GM19372 (cell line): ENCODE measurements around the gene STON1.
"Not testable (repeated sequence)": the region's sequence is repeated elsewhere in the genome, so short reads cannot be mapped to it uniquely, and the experiment has no call there.

Source experiments
- ATAC-seq: cut with Tn5 transposase; IDR thresholded peaks from one replicate; pipeline ENCODE4 v1.9.1; 2021; ENCODE audit warnings: mild to moderate bottlenecking, low read depth, moderate library complexity; ENCODE audit not compliant: unreplicated experiment

The STON1 gene

DNA sequence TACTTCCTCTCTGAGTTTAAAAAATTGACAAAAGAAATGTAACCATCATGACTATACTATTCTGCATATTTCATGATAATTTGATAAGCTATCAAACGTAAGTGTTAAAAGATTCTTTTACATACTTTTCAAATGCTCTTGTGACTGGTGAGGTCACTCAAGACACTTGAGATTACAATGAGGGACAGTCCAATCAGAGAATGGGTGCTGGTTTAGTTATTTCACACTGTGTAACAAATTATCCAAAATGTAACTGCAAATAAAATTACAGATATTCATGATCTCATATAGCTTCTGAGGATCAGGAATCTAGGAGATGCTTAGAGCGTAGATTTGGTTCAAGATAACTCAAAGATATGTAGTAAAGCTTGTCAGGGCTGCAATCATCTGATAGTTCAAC lies 83.3 kb downstream of the STON1 start:
- no peak for ATAC-seq

DNA sequence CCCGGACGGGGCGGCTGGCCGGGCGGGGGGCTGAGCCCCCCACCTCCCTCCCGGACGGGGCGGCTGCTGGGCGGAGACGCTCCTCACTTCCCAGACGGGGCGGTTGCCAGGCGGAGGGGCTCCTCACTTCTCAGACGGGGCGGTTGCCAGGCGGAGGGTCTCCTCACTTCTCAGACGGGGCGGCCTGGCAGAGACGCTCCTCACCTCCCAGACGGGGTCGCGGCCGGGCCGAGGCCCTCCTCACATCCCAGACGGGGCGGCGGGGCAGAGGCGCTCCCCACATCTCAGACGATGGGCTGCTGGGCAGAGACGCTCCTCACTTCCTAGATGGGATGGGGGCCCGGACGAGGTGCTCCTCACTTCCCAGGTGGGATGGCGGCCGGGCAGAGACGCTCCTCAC lies 84.6 kb downstream of the STON1 start:
- not testable (repeated sequence) for ATAC-seq

- no peak for ATAC-seq
These were observed 87.7 kb downstream of the STON1 start, which contains the start of gene GTF2A1L for GRCh38 chr2:48617618-48618017. Gene GTF2A1L, plus strand, starts transcription at chr2:48617856. Its CDS starts 19 bp downstream, at chr2:48617875.

GRCh38 chr2:48619526-48619925 lies 89.6 kb downstream of the STON1 start:
- no peak for ATAC-seq

- no peak for ATAC-seq
These were observed 90.7 kb downstream of the STON1 start for GRCh38 chr2:48620604-48621003.

- ATAC-seq = not testable (repeated sequence)
These were observed 92.7 kb downstream of the STON1 start for GRCh38 chr2:48622691-48623090.

GRCh38 chr2:48624696-48625095 lies 94.7 kb downstream of the STON1 start:
- no peak for ATAC-seq

GRCh38 chr2:48626047-48626446 lies 96.1 kb downstream of the STON1 start:
- ATAC-seq = no peak

DNA sequence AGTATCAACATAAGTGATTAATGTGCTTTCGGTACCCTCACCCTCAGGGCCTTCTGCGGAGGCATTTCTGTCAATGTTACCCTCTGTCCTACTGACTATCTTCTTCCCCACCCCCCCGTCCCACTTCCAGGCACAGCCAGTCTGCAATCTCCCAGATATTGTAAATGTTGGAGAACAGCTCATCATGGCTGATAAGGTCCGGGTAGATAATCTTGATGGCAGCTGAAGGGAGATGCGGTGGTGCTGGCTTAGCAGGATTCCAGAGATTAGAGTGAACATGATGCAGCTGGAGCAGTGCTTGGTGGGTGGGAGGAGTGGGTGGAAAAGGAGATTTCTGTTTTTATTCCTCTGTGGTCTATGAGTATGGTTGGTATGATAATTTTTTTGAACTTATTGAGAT lies 103.2 kb downstream of the STON1 start:
- no peak for ATAC-seq

DNA sequence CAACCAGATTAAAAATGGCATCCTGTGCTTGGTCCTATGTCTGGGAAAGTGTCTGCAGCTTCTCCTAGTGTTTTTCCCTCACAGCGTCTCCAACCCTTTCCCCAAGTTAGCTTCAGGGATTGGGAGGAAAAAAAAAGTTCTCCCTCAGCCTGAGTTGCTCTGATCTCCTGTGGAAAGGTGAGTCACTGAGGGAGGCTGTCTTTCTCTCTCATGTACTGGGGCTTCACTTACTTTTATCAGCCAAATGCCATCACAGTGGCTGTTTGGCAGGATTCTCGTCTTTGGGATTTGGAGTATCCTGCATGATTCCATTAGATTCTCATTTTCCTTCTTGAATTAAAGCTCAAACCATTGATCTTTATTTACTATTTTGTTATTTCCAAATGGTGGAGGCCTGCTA lies 105.8 kb downstream of the STON1 start:
- no peak for ATAC-seq

DNA sequence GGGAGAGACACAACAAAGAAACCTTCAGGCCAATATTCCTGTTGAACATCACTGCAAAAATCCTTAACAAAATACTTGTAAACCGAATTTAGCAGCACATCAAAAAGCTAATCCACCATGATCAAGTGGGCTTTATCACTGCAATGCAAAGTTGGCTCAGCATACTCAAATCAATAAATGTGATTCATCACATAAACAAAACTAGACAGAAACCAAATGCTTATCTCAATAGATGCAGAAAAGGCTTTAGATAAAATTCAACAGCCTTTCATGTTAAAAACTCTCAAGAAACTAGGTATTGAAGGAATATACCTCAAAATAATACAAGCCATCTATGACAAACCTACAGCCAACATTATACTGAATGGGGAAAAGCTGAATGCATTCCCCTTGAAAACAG lies 108.3 kb downstream of the STON1 start:
- no peak for ATAC-seq
